Nephron (organoid): Measurements from ENCODE around the gene NKPD1.

ENCODE experiments used
- H3K27ac Mint-ChIP-seq, 3 experiments: 2 replicates each; pipeline ENCODE4 v1.8.0; 2020; ENCODE audit warnings: mixed read lengths in 3 of 3, mild to moderate bottlenecking in 2 of 3, moderate library complexity in 1 of 3
- H3K27me3 Mint-ChIP-seq: 2 replicates; pipeline ENCODE4 v1.8.0; 2021; ENCODE audit warnings: low read depth, mild to moderate bottlenecking, moderate library complexity, mixed read lengths
- H3K36me3 Mint-ChIP-seq: 2 replicates; pipeline ENCODE4 v1.8.0; 2020; ENCODE audit warnings: low read depth, mixed read lengths
- H3K4me1 Mint-ChIP-seq: 2 replicates; pipeline ENCODE4 v1.8.0; 2020; ENCODE audit warnings: mixed read lengths
- H3K4me3 Mint-ChIP-seq, 3 experiments: 2 replicates each; pipeline ENCODE4 v1.8.0; 2020; ENCODE audit warnings: mild to moderate bottlenecking in 3 of 3, mixed read lengths in 3 of 3, moderate library complexity in 2 of 3
- H3K9me3 Mint-ChIP-seq: 2 replicates; pipeline ENCODE4 v1.8.0; 2020; ENCODE audit warnings: mixed read lengths
- CTCF ChIP-seq, 3 experiments: fragments of 200-600 bp; sonication (generic); IDR thresholded peaks; one replicate each; pipeline ENCODE4 v1.5.0; 2021; ENCODE audit warnings: antibody characterized with exemption in 3 of 3; ENCODE audit not compliant: unreplicated experiment in 3 of 3

The NKPD1 gene

GRCh38 chr19:45195764-45196163 lies 35.0 kb upstream of the NKPD1 start:
- H3K27ac Mint-ChIP-seq, result no peak overlapping the region
- peaks cover 7% of the 10 kb centered on the region for H3K27me3 Mint-ChIP-seq
- H3K36me3 Mint-ChIP-seq, result no peaks in the 10 kb centered on the region
- no peak for TF ChIP-seq CTCF (IDR thresholded peaks at IDR 0.05; ENCODE audit: unreplicated experiment in 3 of 3)
- H3K4me1 Mint-ChIP-seq, result peaks cover 4% of the 10 kb centered on the region
- no peak overlapping the region for H3K4me3 Mint-ChIP-seq
- no peaks in the 10 kb centered on the region for H3K9me3 Mint-ChIP-seq

GRCh38 chr19:45191375-45191774 lies 30.6 kb upstream of the NKPD1 start:
- TF ChIP-seq CTCF (IDR thresholded peaks at IDR 0.05; ENCODE audit: unreplicated experiment in 3 of 3), result no peak
- Mint-ChIP-seq H3K27me3 (peaks cover 6% of the 10 kb centered on the region), H3K9me3 (no peaks in the 10 kb centered on the region), H3K4me3 (no peak overlapping the region), H3K36me3 (no peaks in the 10 kb centered on the region), H3K27ac (no peak overlapping the region), H3K4me1 (no peaks in the 10 kb centered on the region)

GRCh38 chr19:45189971-45190370 lies 29.2 kb upstream of the NKPD1 start:
- no peak for TF ChIP-seq CTCF (IDR thresholded peaks at IDR 0.05; ENCODE audit: unreplicated experiment in 3 of 3)
- Mint-ChIP-seq H3K27me3 (peaks cover 3% of the 10 kb centered on the region), H3K4me1 (no peaks in the 10 kb centered on the region), H3K27ac (no peak overlapping the region), H3K4me3 (no peak overlapping the region), H3K9me3 (no peaks in the 10 kb centered on the region), H3K36me3 (no peaks in the 10 kb centered on the region)

GRCh38 chr19:45187421-45188100 lies 26.8 kb upstream of the NKPD1 start:
- Mint-ChIP-seq H3K27ac (no peak overlapping the region), H3K9me3 (no peaks in the 10 kb centered on the region), H3K27me3 (peaks cover 3% of the 10 kb centered on the region)

GRCh38 chr19:45186509-45187334 lies 25.9 kb upstream of the NKPD1 start:
- Mint-ChIP-seq H3K4me3 (no peak overlapping the region), H3K36me3 (no peaks in the 10 kb centered on the region), H3K4me1 (peaks cover under 1% of the 10 kb centered on the region), H3K27ac (no peak overlapping the region), H3K27me3 (peaks cover 3% of the 10 kb centered on the region), H3K9me3 (no peaks in the 10 kb centered on the region)
- TF ChIP-seq CTCF (IDR thresholded peaks at IDR 0.05; ENCODE audit: unreplicated experiment in 3 of 3), result no peak

More at GRCh38 chr19:45187421-45188100, 26.8 kb upstream of the NKPD1 start:
- Mint-ChIP-seq H3K4me1 (no peaks in the 10 kb centered on the region), H3K36me3 (no peaks in the 10 kb centered on the region), H3K4me3 (no peak overlapping the region)
- TF ChIP-seq CTCF (IDR thresholded peaks at IDR 0.05; ENCODE audit: unreplicated experiment in 3 of 3), result peak; percentile 57 to 63 (median 59)
